Thymus (tissue), 11 donors: ENCODE results near the gene NACA. TPM values are rescaled to one million over a fixed set of nuclear protein-coding genes. Genes with fewer than 3 reads are reported as not detected.
A peak's percentile ranks its signal among the peaks of the same experiment; 100 is the strongest.
"Not testable (repeated sequence)": the region's sequence is repeated elsewhere in the genome, so short reads cannot be mapped to it uniquely, and the experiment has no call there.

Experiments
- DNase-seq, 9 donors: peaks; one replicate each; pipeline ENCODE4 v3.0.0-alpha.2; 2013; ENCODE audit warnings: low spot score in 9 of 9, low read depth in 6 of 9, missing footprints in 1 of 9
- H3K27ac ChIP-seq, 2 donors: one replicate each; pipeline ENCODE4 v1.5.1; 2013; ENCODE audit warnings: control low read depth in 1 of 2, low read depth in 1 of 2, low read length in 1 of 2, mild to moderate bottlenecking in 1 of 2, moderate library complexity in 1 of 2
- H3K27me3 ChIP-seq, 2 donors: one replicate each; pipeline ENCODE4 v1.5.1; 2013; ENCODE audit warnings: low read length in 1 of 2; ENCODE audit not compliant: control insufficient read depth in 2 of 2, insufficient read depth in 1 of 2
- H3K36me3 ChIP-seq, 2 donors: one replicate each; pipeline ENCODE4 v1.5.1; 2013; ENCODE audit warnings: low read length in 1 of 2, mild to moderate bottlenecking in 1 of 2, moderate library complexity in 1 of 2; ENCODE audit not compliant: control insufficient read depth in 2 of 2, insufficient read depth in 2 of 2
- H3K4me1 ChIP-seq, 2 donors: one replicate each; pipeline ENCODE4 v1.5.1; 2013; ENCODE audit warnings: low read length in 2 of 2; ENCODE audit not compliant: control insufficient read depth in 2 of 2, insufficient read depth in 2 of 2
- H3K4me3 ChIP-seq, 2 donors: one replicate each; pipeline ENCODE4 v1.5.1; 2013; ENCODE audit warnings: low read length in 2 of 2, control low read depth in 1 of 2, mild to moderate bottlenecking in 1 of 2
- H3K9me3 ChIP-seq, 2 donors: one replicate each; pipeline ENCODE4 v1.5.1; 2013; ENCODE audit warnings: low read length in 1 of 2, mild to moderate bottlenecking in 1 of 2; ENCODE audit not compliant: control insufficient read depth in 2 of 2, insufficient read depth in 1 of 2
- WGBS: extraction: QIAGEN DNeasy Blood & Tissue Kit; methylation state at CpG from one replicate; pipeline ENCODE4 v1.1.7; 2013; 5-methylcytosine and 5-hydroxymethylcytosine counted together
- polyA plus RNA-seq: library from polyadenylated mRNA; stranded (reverse); fragments of 200-250 nt; gene quantifications from one replicate; pipeline ENCODE4 v1.2.3, GENCODE V29; 2013
- total RNA-seq: library from RNA; stranded (reverse); fragments of 120-200 nt; gene quantifications from one replicate; pipeline ENCODE4 v1.2.4, GENCODE V29; 2013
- donor health status: healthy.

The NACA gene
- total and polyA plus RNA-seq, 2 donors: 2,524 to 3,035 TPM

GRCh38 chr12:56763753-56764657, 38.9 kb upstream of the NACA start:
- Histone ChIP-seq H3K9me3 (no peaks in the 10 kb centered on the region), H3K27ac (no peak overlapping the region), H3K4me1 (no peaks in the 10 kb centered on the region), H3K4me3 (no peak overlapping the region), H3K36me3 (no peaks in the 10 kb centered on the region), H3K27me3 (no peaks in the 10 kb centered on the region)
- 94% methylated on average over 5 of the region's 5 CpGs for WGBS
- no peak for DNase-seq

DNA sequence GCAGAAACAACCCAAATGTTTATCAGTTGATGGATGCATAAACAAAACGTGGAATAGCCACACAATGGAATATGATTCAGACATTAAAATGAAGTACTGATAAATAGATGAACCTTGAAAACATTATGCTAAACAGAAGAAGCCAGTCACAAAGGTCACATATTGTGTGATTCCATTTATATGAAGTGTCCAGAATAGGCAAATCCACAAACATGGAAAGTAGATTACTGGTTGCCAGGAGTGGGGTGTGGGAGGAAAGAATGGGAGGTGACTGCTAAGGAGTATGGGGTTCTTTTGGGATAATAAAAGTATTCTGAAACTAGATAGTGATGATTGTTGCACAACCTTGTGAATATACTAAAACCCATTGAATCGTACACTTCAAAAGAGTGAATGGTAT, 36.7 kb upstream of the NACA start:
- Histone ChIP-seq H3K27me3 (no peaks in the 10 kb centered on the region), H3K4me1 (peaks cover 0 to 2% of the 10 kb centered on the region in 2 donors), H3K9me3 (no peaks in the 10 kb centered on the region), H3K36me3 (no peaks in the 10 kb centered on the region), H3K27ac (no peak overlapping the region), H3K4me3 (no peak overlapping the region)
- DNase-seq: no peak
- WGBS: 92% methylated on average over 2 of the region's 2 CpGs

DNA sequence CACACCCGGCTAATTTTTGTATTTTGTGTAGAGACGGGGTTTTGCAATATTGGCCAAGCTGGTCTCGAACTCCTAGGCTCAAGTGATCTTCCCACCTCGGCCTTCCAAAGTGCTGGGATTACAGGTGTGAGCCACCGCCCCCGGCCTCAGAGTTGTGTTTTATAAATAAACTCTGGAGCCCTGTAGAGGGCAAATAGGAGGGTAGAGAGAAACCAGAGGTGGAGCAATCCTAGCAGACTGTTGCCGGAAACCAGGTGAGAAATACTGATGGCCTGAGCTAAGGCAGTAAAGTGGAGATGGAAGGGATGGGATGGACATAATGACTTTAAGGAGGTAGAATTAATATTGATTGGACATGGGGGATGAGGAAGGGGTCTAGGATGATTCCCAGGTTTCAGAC, 35.4 kb upstream of the NACA start:
- 82% methylated on average over 7 of the region's 7 CpGs for WGBS

DNA sequence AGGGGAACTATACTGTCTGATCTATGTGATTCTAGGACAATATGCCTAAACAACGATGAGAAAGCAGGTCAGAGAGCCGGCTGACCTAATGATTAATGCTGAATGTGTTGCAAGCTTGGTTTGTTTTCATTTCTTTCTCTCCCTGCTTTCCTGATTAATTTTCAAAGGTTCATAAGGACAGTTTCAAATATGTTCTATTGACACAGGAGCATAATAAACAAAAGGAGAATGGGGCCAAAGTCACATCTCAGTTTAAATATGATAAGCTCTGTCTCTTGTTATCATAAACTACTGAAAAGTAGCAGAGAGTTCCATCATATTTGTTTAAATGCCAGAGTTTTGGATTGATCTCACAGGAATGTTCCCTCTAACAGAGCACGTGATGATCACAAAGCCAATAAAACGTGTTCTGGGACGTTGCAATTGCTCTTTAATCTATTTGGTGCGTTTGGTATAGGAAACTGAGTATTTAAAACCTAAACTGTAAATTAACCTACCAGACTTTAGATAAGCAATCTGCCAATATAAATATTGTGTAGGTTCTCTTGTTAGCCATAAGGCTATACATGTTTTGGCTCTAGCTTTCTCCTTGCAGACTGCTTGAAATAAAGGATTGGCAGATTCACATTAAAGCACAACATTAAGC, 34.3 kb upstream of the NACA start:
- H3K27me3 ChIP-seq: no peaks in the 10 kb centered on the region
- no peak overlapping the region for H3K27ac ChIP-seq
- no peak for DNase-seq
- H3K9me3 ChIP-seq: no peaks in the 10 kb centered on the region
- no peak overlapping the region for H3K4me3 ChIP-seq
- H3K4me1 ChIP-seq: peaks cover 0 to 2% of the 10 kb centered on the region in 2 donors
- H3K36me3 ChIP-seq: no peaks in the 10 kb centered on the region
- 94% methylated on average over 6 of the region's 6 CpGs for WGBS

More for the DNA sequence above, 35.4 kb upstream of the NACA start:
- no peaks in the 10 kb centered on the region for H3K36me3 ChIP-seq
- H3K9me3 ChIP-seq: no peaks in the 10 kb centered on the region
- H3K27me3 ChIP-seq: no peaks in the 10 kb centered on the region
- H3K4me3 ChIP-seq: no peak overlapping the region
- H3K4me1 ChIP-seq: peaks cover 0 to 2% of the 10 kb centered on the region in 2 donors
- H3K27ac ChIP-seq: no peak overlapping the region
- DNase-seq: no peak

- Histone ChIP-seq H3K27ac (no peak overlapping the region), H3K4me3 (no peak overlapping the region), H3K9me3 (no peaks in the 10 kb centered on the region), H3K36me3 (no peaks in the 10 kb centered on the region), H3K27me3 (no peaks in the 10 kb centered on the region), H3K4me1 (peaks cover 0 to 2% of the 10 kb centered on the region in 2 donors)
- 96% methylated on average over 3 of the region's 3 CpGs for WGBS
- DNase-seq: no peak
Measured at GRCh38 chr12:56758728-56759262, 33.7 kb upstream of the NACA start.

- DNase-seq, H3K36me3 ChIP-seq, H3K27ac ChIP-seq, H3K9me3 ChIP-seq, H3K27me3 ChIP-seq, H3K4me1 ChIP-seq, H3K4me3 ChIP-seq: not testable (repeated sequence)
- 98% methylated on average over 1 of the region's 1 CpG for WGBS
Measured at GRCh38 chr12:56757971-56758370, 32.9 kb upstream of the NACA start.

GRCh38 chr12:56753566-56753965, 28.5 kb upstream of the NACA start:
- DNase-seq: no peak
- no peak overlapping the region for H3K27ac ChIP-seq
- peaks cover 2 to 12% of the 10 kb centered on the region in 2 donors for H3K4me1 ChIP-seq
- no peaks in the 10 kb centered on the region for H3K27me3 ChIP-seq
- 94% methylated on average over 1 of the region's 1 CpG for WGBS
- H3K36me3 ChIP-seq: peaks cover 0 to 11% of the 10 kb centered on the region in 2 donors
- H3K4me3 ChIP-seq: no peak overlapping the region
- H3K9me3 ChIP-seq: no peaks in the 10 kb centered on the region

GRCh38 chr12:56751712-56752598, 26.9 kb upstream of the NACA start, which contains the start of gene PRIM1:
PRIM1 (minus strand) TSS chr12:56752323; CDS start chr12:56752298, 25 bp downstream.
- DNase-seq: peak; percentile 50 to 87 (median 70)

More at GRCh38 chr12:56751712-56752598, 26.9 kb upstream of the NACA start, which contains the start of gene PRIM1:
- Histone ChIP-seq H3K9me3 (no peaks in the 10 kb centered on the region), H3K27me3 (no peaks in the 10 kb centered on the region), H3K36me3 (peaks cover 0 to 20% of the 10 kb centered on the region in 2 donors), H3K4me3 (peak within 1 kb of the TSS; percentile 91 to 98), H3K4me1 (peaks cover 2 to 10% of the 10 kb centered on the region in 2 donors), H3K27ac (peak within 1 kb of the TSS; percentile 92 to 94)
- WGBS: under 1% methylated on average over 64 of the region's 64 CpGs
